ENCODE data around the gene EID3. TPM values are rescaled to one million over a fixed set of nuclear protein-coding genes. Genes with fewer than 3 reads are reported as not detected.
"Not testable (repeated sequence)": the region's sequence is repeated elsewhere in the genome, so short reads cannot be mapped to it uniquely, and the experiment has no call there.

Gene EID3
- total RNA-seq, 1 experiment from 2014 or later = 2.1 TPM

- in situ Hi-C loops (cut with HindIII; ENCODE audit: low pct_unique_long_range_greater_than_20kb, low sequenced_read_pairs) = no loop called here
- no peak for DNase-seq (ENCODE audit: low read depth, low spot score)
These were observed 17.6 kb upstream of the EID3 start for GRCh38 chr12:104285740-104286515.

DNA sequence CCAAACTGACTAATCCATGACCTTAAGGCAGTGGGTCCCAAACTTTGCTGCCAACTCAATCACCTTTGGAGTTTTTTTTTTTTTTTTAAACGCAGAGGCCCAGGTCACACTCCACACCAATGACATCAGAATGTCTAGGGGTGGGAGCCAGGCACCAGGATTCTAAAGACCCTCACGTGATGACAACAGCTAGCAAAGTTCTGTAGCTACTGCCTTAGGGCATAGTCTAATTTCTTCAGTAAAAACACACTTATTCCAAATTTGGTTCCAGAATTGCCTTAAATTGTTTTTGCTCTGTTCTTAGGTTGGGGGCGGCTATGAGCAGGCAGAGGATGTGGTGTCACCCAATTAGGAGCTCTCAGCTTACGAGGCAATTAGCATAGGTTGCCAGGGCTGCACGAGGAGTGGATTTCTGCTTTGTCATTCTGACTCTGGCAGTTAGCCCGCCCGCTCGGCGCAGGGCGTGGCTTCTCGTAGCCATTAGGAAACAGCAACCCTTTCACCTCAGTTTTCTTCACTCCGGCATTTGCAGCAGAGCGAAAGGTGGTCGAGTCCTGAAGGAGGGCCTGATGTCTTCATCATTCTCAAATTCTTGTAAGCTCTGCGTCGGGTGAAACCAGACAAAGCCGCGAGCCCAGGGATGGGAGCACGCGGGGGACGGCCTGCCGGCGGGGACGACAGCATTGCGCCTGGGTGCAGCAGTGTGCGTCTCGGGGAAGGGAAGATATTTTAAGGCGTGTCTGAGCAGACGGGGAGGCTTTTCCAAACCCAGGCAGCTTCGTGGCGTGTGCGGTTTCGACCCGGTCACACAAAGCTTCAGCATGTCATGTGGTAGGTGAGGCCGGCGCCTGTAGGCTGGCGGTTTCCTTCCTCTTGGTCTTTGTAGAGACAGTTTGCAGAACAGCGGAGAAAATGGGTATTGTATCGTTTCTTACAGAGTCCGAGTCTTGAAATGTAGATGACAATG, 16.7 kb upstream of the EID3 start:
- in situ Hi-C loops (cut with HindIII; ENCODE audit: low pct_unique_long_range_greater_than_20kb, low sequenced_read_pairs) = no loop called here
- DNase-seq (ENCODE audit: low read depth, low spot score) = peak; percentile 98

DNA sequence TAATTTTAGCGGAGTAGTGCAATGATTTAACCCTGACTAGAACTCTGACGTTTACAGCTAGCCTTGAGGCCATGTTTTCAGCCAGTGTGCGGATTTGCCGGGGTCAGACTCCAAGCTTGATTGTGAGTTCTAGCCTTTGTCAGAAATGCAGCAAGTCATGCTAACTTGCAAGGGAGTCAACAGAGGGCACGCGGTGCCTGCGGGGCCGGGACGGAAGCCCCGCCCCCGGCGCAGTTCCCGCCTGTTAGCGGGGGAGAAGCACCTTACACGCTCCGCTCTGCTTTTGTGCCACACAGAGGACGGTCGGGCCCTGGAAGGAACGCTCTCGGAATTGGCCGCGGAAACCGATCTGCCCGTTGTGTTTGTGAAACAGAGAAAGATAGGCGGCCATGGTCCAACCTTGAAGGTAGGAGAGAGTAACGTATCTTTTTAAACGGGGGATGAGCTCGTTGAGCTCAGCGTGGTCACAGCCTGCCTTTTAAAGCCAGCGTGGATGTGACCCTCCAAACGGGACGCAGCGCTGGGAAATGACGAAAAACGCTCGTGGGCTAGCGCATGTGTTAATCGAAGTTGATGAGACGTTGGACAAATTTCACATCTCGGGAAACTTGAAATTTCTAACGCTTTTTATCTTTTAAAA, 14.8 kb upstream of the EID3 start:
- DNase-seq (ENCODE audit: low read depth, low spot score) = peak; percentile 94
- in situ Hi-C loops (cut with HindIII; ENCODE audit: low pct_unique_long_range_greater_than_20kb, low sequenced_read_pairs) = no loop called here

- in situ Hi-C loops (cut with HindIII; ENCODE audit: low pct_unique_long_range_greater_than_20kb, low sequenced_read_pairs) = no loop called here
These were observed 13.2 kb upstream of the EID3 start for GRCh38 chr12:104290320-104290719.

GRCh38 chr12:104290855-104291254, 12.7 kb upstream of the EID3 start:
- DNase-seq (ENCODE audit: low read depth, low spot score) = no peak
- in situ Hi-C loops (cut with HindIII; ENCODE audit: low pct_unique_long_range_greater_than_20kb, low sequenced_read_pairs) = no loop called here

More at GRCh38 chr12:104290320-104290719, 13.2 kb upstream of the EID3 start:
- no peak for DNase-seq (ENCODE audit: low read depth, low spot score)

DNA sequence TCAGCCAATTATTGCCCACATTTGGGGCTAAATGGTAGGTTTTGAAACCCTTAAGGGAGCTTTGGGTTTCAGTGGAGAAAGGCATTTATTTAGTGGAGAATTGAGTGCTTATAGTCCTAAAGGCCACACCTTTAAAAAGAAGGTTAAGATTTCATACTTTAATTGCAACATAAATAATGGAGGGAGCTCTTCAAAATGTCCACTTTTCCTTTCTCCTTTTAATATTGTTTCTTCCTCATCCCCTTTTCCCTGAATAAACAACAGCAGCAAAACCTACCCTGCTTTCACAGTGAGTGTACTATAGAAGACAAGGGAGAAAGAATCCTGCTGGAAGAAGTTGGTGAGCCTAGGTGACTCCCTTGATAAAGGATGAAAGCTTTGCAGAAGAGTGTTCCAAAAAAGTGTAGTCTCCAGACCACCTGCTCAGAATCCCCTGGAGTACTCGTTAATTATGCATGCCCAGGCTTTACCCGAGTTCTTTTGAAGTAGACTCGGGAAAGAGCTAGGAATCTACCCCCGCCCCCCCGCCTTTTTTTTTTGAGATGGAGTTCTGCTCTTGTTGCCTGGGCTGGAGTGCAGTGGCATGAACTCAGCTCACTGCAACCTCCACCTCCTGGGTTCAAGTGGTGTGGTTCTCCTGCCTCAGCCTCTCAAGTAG, 11.5 kb upstream of the EID3 start:
- in situ Hi-C loops (cut with HindIII; ENCODE audit: low pct_unique_long_range_greater_than_20kb, low sequenced_read_pairs) = no loop called here
- no peak for DNase-seq (ENCODE audit: low read depth, low spot score)

GRCh38 chr12:104292872-104293794, 10.4 kb upstream of the EID3 start:
- no peak for DNase-seq (ENCODE audit: low read depth, low spot score)
- in situ Hi-C loops (cut with HindIII; ENCODE audit: low pct_unique_long_range_greater_than_20kb, low sequenced_read_pairs) = no loop called here

DNA sequence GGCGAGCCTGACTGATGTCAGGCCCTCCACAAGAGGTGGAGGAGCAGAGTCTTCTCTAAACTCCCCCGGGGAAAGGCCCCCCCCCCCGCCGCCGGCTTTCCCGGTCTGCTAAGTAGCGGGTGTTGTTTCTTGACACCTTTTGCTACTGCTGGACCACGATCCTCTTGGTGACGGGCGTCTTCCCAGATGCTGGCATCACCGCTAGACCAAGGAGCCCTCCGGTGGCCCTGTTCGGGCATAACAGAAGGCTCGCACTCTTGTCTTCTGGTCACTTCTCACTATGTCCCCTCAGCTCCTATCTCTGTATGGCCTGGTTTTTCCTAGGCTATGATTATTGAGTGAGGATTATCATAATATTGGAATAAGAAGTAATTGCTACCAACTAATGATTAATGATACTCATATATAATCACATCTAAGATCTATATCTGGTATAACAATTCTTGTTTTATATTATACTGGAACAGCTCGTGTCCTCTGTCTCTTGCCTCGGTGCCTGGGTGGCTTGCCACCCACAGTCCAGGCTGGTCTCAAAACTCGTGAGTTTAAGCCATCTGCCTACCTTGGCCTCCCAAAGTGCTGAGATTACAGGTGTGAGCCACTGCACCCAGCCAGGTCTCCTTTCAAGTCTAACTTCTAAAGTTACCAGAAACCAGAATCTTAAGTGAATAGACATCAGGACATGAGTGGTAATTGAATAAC, 9.2 kb upstream of the EID3 start:
- DNase-seq (ENCODE audit: low read depth, low spot score) = peak; percentile 62
- in situ Hi-C loops (cut with HindIII; ENCODE audit: low pct_unique_long_range_greater_than_20kb, low sequenced_read_pairs) = not testable (repeated sequence)

DNA sequence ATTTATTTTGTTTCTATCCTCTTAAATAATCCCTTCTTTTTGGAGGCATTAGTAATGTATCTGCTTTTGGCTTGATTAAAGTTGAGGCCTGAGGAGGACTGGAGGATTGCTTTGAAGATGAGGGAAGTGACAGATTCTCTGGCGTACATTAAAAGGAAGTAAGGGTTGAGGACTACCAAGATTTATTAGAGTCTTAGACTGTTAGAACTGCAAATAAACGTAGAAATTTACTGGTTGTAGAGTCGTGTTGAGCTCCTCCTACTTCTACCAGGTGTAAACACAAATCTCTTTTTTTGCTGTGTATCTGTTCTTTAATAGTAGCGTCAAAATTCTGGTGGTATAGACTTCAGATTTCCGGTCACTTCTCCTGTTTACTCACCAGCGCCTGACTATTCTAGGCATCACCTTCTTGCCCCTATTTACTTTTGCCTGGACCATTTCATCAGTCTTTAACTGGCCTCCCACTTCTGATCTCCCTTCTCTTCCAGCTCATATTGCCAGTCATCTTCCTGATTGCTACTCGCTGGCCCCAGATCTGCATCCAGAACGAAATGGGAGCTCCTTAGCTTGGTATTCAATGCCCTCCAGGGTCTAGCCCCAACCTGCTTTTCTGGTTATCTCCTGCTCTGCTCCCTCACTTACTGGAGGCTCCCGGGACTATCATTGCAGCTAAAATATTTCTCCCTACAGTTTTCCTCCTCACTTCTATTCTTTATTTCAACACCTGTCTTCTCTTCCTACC, 8.4 kb upstream of the EID3 start:
- no peak for DNase-seq (ENCODE audit: low read depth, low spot score)
- in situ Hi-C loops (cut with HindIII; ENCODE audit: low pct_unique_long_range_greater_than_20kb, low sequenced_read_pairs) = no loop called here

DNA sequence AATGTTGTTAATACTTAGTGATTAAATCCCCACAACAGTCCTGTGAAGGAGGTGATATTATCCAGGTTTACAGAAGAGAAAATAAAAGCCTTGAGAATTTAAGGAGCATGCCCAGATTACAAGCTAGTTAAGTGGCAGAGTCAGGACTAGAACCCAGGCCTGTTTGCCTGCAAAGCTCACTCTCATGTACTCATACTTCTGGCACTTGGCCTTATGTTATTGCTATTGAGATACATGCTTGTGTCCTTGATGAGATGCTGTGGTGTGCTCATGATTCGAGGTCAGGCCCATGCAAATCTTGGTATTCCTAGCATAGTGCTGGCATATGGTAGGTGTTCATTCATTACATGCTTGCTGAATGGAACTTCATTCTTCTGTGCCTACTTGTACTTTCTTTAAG, 7.6 kb upstream of the EID3 start:
- DNase-seq (ENCODE audit: low read depth, low spot score) = no peak
- in situ Hi-C loops (cut with HindIII; ENCODE audit: low pct_unique_long_range_greater_than_20kb, low sequenced_read_pairs) = no loop called here

- no peak for DNase-seq (ENCODE audit: low read depth, low spot score)
- in situ Hi-C loops (cut with HindIII; ENCODE audit: low pct_unique_long_range_greater_than_20kb, low sequenced_read_pairs) = no loop called here
These were observed 6.8 kb upstream of the EID3 start for GRCh38 chr12:104296718-104297117.

- in situ Hi-C loops (cut with HindIII; ENCODE audit: low pct_unique_long_range_greater_than_20kb, low sequenced_read_pairs) = no loop called here
- no peak for DNase-seq (ENCODE audit: low read depth, low spot score)
These were observed 5.9 kb upstream of the EID3 start for GRCh38 chr12:104297477-104298113.

GRCh38 chr12:104299842-104300481, 3.6 kb upstream of the EID3 start:
- no peak for DNase-seq (ENCODE audit: low read depth, low spot score)
- in situ Hi-C loops (cut with HindIII; ENCODE audit: low pct_unique_long_range_greater_than_20kb, low sequenced_read_pairs) = no loop called here

DNA sequence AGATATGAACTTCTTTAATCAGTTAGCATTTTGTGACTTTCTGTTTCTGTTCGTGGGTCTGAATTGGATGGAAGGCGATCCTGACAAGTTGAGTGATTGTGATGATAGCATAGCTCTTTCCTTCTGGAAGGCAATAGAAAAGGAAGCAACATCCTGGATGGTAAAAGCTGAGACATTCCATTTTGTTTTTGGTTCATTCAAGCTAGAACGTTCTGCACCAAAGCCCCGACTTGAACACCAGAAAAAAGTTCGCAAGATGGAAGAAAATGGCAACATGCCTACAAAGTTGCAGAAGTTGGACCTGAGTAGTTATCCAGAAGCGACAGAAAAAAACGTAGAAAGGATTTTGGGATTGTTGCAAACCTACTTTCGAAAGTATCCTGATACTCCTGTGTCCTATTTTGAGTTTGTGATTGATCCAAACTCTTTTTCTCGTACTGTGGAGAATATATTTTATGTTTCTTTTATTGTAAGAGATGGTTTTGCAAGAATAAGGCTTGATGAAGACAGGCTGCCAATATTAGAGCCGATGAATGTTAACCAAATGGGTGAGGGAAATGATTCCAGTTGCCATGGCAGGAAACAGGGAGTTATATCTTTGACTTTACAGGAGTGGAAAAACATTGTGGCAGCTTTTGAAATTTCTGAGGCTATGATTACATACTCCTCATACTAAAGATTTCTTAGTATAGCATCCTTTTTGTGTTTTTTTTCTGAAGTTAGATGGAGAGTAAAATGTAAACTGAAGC, 896 bp downstream of the EID3 start:
- in situ Hi-C loops (cut with HindIII; ENCODE audit: low pct_unique_long_range_greater_than_20kb, low sequenced_read_pairs) = no loop called here
- DNase-seq (ENCODE audit: low read depth, low spot score) = no peak

Data from SK-MEL-5 (cell line).